Measurements from ENCODE around the gene MTMR12.
"Not testable (repeated sequence)": the region's sequence is repeated elsewhere in the genome, so short reads cannot be mapped to it uniquely, and the experiment has no call there.

MTMR12 gene

DNA sequence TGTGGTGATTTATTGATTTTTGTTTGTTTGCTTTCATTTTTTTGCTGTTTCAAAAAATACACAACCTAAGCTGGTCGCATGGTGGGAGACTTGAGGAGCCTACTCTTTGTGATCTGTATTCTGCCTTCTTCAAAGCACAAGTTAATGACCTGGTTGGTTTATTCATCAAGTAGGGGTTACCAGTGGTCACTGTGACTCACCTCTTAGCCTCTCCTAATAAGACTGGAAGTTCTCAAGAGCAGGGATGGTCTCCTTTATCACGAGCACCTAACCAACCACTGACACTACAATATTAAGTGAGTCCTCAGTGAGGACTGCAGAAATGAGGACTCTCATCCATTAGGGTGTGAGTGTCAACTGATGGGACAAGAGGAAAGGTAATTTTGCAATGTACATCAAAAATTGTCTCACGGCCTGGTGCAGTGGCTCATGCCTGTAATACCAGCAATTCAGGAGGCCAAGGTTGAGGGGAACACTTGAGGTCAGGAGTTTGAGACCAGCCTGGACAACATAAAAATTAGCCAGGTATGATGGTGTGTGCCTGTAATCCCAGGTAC is 13.6 kb upstream of the MTMR12 start:
- no peak overlapping the region for H3K27ac ChIP-seq
- DNase-seq (ENCODE audit: low read depth, low spot score) = no peak

DNA sequence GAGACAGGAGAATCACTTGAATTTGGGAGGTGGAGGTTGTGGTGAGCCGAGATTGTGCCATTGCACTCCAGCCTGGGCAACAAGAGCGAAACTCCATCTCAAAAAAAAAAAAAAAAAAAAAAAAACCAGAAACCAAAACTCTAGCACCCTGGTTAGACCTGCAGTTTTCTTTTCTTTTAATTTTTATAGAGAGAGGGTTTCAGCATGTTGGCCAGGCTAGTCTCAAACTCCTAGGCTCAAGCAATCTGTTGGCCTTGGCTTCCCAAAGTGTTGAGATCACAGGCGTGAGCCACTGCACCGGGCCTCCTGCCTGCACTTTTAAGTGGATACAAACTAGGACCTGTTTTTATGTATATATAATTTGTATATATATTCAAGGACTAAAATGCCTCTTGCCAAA is 12.9 kb upstream of the MTMR12 start:
- peak overlapping the region; percentile 50 for H3K27ac ChIP-seq
- no peak for DNase-seq (ENCODE audit: low read depth, low spot score)

DNA sequence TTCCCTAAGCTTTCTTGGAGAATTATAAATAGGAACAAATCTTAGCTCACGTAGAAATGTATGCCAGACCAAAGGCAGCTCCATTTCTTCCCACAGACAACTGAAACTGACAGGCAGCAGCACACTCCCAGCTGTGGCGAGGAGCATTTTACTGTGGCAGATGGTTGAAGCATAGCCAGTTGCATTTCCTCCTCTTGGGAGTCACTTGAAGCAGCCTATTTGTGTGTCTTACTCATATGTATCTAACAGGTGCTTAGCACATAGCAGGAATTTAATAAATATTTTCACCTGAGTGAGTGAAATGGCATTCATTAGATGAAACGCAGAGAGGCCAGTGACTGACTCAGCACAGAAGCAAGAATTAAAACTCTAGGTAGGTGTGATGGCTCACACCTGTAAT is 12.3 kb upstream of the MTMR12 start:
- peak; percentile 52 for DNase-seq (ENCODE audit: low read depth, low spot score)

DNA sequence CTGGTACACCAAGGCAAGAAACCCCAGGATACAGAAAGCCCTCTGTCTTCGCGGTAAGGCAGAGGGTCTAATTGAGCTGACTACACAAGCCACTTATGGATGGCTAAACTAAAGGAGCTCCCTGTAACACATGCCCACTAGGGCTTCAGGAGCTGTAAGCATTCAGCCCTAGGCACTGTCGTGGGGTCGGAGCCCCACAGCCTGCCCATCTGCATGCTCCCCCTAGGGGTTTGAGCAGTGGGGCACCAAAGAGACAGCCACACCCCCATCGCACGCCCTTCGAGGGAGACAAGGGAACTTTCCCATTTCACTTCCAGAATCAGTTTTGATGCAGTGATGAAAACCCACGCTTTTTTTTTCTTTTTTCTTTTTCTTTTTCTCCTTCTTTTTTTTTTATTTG is 11.0 kb upstream of the MTMR12 start:
- no peak for DNase-seq (ENCODE audit: low read depth, low spot score)
- no peak overlapping the region for H3K27ac ChIP-seq

More for the DNA sequence above, 12.3 kb upstream of the MTMR12 start:
- peak overlapping the region; percentile 50 for H3K27ac ChIP-seq

DNA sequence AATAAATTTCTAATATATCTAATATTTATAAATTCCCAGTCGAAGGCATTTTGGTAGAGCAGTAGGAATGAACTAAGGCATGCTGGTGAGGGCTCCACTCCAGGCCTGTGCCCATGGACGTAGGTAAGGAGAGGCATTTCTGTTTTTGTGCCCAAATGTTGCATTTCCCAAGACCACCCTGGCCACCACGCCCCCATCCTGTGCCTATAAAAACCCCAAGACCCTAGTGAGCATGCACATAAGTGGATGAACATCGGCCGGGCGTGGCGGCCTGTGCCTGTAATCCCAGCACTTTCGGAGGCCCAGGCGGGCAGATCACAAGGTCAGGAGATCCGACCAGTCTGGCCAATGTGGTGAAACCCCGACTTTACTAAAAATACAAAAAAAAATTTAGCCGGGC is 10.1 kb upstream of the MTMR12 start:
- no peak for DNase-seq (ENCODE audit: low read depth, low spot score)

DNA sequence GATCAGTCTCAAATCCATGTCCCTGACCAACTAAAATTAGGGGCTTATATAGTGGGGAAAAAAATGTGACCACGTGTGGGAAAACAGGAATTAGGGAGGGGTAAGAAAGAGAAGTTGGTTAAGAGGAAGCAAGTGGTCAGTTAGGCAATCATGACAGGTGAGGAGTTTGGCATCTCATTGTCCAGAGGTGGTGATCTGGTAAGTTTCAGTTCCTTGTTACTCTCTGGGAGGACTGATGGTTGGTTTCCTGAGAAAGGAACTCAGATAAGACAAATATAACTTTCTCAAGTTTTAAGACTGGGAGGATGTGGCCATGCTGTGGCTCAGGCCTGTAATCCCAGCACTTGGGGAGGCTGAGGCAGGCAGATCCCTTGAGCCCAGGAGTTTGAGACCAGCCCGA is 9.0 kb upstream of the MTMR12 start:
- peak overlapping the region; percentile 17 for H3K27ac ChIP-seq
- DNase-seq (ENCODE audit: low read depth, low spot score) = not testable (repeated sequence)

More for the DNA sequence above, 10.1 kb upstream of the MTMR12 start:
- H3K27ac ChIP-seq = no peak overlapping the region

DNA sequence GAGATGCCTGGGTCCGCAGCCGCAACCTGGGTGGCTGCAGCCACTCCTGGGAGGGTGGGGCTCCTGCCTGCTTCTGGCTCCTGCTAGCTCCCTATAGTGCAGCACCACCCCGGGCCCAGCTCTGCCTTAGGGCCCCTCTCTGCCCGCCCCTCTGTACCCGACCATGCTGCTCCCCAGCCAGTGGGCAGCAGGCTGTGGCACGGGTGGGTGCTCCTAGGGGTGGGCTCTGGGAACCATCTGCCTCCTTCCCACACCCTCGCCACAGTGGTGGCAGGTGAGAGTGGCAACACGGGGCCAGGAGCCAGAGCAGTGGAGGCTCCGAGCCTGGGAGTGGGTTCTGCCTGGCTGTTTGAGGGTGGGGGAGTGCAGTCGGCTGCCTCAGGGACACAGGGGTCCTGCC is 7.8 kb upstream of the MTMR12 start:
- no peak for DNase-seq (ENCODE audit: low read depth, low spot score)
- no peak overlapping the region for H3K27ac ChIP-seq

DNA sequence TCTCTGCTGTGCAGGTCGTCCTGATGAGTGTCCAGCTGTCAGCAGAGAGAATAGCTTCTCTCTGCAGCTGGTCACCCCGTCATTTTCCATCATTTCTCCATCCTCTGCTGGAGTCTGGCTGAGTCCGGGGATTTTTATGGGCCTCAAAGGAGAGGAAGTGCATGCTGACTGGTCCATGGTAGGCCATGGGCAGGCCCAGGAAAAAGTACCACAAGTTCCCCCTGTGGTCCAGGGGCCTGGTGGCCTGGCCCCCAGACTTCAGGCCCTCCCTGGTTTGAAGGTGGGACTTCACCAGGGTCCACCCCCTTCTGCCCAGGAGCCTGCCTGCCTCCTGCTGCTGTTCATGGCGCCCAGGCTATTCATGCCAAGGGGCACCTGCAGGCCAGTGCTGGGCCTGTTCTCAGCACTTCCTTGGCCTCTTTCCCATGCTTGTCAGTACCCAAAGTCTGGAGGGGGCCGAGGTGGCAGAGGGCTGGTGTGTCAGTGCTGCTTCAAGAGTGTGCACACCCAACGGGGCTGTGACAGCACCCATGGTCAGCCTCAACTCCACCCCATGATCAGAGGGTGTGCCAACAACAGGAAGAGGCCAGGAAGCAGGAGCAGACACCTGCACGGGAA is 7.3 kb upstream of the MTMR12 start:
- no peak for DNase-seq (ENCODE audit: low read depth, low spot score)
- H3K27ac ChIP-seq = no peak overlapping the region

DNA sequence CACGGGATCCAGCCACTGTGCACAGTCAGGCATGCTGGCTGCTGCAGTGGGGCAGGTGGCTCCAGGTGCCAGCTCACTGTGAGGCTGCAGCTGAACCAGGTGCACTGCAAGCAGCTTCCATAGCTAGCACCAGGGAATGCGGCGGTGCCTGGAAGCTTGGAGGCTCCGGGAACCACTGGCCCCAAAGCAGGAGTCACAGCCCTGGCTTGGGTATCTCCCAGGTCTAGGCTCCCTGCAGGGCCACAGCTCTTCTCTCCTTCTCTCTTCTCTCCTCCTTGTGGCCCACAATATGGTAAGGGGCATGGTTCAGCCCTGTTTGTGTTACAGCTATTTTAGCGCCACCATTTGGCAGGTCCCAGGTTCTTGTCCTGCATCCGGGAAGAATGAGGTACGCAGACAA is 6.7 kb upstream of the MTMR12 start:
- no peak overlapping the region for H3K27ac ChIP-seq
- no peak for DNase-seq (ENCODE audit: low read depth, low spot score)

DNA sequence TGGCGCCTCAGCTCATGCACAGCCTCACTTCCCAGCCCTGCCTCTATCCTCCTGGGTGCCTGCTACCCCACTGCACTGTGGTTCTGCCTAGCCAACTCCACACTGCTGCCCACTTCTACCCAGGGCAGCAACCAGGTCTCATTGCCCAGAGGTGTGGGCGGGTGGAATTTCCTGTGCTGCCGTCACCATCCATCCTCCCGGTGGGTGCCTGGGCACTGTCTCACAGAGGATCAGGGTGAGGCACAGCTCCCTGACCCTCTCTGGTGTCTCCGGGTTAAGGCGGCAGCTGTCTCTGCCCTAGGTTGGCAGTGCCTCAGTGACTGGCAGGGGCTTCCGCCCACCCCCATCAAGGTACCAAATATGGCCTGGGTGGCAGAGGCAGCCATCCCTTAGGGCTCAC is 4.3 kb upstream of the MTMR12 start:
- no peak overlapping the region for H3K27ac ChIP-seq
- no peak for DNase-seq (ENCODE audit: low read depth, low spot score)

DNA sequence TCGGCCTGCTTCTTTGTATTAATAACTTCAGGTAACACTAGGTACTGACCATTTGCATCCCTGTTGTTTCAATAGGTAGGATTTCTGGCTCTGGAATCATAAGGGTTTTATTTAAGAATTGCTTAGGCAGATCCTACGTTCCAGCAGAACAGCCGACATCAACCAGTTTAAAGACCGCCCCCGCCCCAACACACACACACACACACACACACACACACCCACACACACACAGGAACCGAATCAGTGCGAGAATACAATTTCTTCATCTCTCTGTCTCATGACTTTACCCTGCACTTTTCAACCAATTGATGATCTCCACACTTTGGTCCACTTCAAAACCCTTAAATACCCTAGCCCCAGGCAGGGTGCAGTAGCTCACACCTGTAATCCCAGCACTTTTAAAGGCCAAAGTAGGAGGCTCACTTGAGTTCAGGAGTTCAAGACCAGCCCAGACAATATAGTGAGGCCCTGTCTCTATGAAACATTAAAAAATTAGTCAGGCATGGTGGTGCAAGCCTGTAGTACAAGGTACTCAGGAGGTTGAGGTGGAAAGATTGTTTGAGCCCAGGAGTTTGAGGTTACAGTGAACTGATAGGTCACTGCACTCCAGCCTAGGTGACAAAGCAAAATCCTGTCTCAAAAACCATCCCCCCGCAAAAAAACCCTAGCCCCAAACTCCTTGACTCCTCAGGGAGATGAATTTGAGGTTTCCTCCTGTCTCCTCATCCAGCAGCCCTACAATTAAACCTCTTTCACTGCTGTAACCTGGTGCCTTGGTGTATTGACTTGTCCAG is 2.7 kb upstream of the MTMR12 start:
- no peak overlapping the region for H3K27ac ChIP-seq
- no peak for DNase-seq (ENCODE audit: low read depth, low spot score)

DNA sequence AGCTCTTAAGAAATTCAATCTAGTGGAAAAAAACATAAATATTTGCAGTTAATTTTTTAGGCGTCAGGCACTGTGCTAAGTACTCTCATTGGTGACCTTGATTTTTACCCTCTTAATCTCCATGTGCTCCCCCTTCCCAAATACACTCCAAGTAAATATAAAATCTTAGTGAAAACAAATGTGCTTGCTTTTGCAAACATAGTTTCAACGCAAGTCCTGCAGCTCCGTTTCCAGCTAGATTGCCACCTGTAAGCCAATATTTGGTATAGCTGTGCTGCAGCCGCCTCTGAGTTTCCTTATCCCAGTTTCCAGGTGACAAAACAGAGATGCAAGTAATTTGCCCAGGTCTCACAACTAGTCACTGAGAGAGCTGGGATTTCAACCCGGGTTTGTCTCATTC is 1.9 kb upstream of the MTMR12 start:
- DNase-seq (ENCODE audit: low read depth, low spot score) = no peak
- H3K27ac ChIP-seq = no peak overlapping the region

DNA sequence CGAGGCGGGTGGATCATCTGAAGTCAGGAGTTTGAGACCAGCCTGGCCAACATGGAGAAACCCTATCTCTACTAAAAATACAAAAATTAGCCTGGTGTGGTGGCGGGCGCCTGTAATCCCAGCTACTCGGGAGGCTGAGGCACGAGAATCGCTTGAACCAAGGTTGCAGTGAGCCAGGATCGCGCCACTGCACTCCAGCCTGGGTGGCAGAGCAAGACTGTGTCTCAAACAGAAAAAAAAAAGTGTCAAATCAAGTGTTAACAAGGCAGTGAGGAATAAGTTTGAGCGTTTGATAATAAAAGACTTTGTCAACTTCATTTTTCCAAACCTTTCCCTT is 1.4 kb upstream of the MTMR12 start:
- not testable (repeated sequence) for H3K27ac ChIP-seq; DNase-seq (ENCODE audit: low read depth, low spot score)

DNA sequence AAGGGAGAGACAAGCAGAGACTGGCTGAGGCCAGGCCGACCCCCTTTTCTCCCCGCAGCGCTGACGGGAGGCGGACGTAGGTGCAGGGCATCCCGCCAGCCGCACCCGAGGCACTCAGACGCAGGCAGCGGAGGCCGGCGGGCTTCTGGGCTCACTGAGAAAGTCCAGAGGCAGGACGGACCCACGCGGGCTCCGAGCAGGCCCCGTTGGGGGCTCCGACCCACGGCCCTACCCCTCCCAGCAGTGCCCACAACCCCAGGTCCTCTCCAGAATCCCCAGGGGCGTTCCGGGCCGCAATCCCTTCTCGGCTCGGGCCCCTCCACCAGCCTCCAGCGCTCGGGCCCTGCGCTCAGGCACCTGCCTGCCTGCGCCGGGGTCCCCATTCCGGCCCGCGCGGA is 543 bp downstream of the MTMR12 start:
- DNase-seq (ENCODE audit: low read depth, low spot score) = no peak
- H3K27ac ChIP-seq = peak overlapping the region; percentile 70

DNA sequence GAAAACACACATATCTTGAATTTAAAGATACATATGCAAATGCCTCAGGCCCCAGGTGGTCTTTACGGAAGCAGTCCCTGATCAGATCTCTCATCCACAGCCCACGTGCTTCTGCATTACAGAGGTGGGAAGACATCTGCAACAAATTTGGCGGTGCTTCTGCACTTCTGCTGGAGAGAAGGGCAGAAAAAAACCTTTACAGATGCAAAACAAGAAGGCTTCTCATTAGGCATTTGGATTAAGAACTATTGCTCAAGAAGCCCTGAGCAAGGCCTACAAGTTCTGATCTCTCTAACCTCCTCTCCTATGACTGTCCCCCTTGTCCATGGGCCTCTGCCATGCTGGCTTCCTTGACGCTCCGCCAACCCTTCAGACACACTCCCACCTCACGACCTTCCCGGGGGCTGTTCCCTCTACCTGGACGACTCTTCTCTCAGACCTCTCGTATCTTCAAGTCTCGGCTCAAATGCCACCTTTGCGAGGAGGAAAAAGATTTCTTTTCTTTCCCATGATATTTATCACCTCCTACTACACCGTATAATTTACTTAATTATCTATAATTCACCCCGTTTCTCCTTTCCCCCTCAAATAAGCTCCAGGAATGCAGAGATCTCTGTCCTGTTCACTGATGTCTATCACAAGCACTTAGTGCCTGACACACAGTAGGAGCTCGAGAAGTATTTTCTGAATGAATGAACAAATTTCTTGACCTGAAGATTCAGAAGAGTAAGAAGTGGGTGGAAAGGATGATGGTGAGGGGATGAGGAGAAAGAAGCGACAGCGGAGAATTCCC is 1.1 kb downstream of the MTMR12 start:
- peak overlapping the region; percentile 70 for H3K27ac ChIP-seq
- no peak for DNase-seq (ENCODE audit: low read depth, low spot score)

DNA sequence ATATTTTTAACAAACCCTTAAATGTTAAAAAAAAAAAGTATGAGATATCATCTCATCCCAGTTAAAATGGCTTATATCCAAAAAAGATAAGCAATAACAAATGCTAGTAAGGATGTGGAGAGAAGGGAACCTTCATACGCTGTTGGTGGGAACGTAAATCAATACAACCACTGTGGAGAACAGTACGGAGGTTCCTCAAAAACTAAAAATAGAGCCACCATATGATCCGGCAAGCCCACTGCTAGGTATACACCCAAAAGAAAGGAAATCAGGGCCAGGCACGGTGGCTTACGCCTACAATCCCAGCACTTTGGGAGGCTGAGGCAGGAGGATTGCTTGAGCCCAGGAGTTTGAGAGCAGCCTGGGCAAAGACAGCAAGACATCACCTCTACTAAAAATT is 3.0 kb downstream of the MTMR12 start:
- DNase-seq (ENCODE audit: low read depth, low spot score) = no peak

DNA sequence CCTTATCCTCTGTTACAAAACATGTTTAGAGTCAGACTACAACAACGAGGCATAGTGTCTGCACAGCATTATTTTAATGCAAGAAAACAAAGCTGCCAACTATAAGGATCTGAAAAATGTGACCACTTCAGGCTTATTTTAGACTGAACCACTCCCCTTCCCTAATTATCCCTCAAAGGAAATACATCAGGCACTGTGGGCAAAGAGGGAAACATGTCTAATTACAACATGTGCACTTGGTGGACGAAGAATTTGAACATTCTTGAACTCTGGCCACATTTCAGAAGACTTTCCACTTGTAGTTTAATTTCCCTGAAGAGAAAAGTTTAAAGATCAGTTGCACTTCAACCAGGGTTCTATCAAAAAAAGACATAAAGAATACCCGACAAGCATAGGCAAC is 3.8 kb downstream of the MTMR12 start:
- DNase-seq (ENCODE audit: low read depth, low spot score) = no peak
- no peak overlapping the region for H3K27ac ChIP-seq

More for the DNA sequence above, 3.0 kb downstream of the MTMR12 start:
- no peak overlapping the region for H3K27ac ChIP-seq

DNA sequence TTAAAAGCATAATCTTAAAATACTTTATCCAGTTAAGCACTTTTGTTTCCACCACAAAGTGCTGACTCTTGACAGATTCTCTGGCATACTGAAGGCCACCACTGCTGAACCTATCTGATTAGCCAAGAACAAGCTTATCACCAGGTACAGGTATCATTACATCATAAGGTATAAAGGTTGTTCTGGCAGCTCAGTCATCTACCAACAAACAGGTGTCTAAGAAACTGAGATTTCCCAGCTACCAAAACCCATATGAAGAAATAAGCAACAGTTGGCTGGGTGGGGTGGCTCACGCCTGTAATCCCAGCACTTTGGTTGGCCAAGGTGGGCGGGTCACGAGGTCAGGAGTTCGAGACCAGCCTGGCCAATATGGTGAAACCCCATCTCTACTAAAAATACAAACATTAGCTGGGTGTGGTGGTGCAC is 5.0 kb downstream of the MTMR12 start:
- DNase-seq (ENCODE audit: low read depth, low spot score) = no peak
- no peak overlapping the region for H3K27ac ChIP-seq

DNA sequence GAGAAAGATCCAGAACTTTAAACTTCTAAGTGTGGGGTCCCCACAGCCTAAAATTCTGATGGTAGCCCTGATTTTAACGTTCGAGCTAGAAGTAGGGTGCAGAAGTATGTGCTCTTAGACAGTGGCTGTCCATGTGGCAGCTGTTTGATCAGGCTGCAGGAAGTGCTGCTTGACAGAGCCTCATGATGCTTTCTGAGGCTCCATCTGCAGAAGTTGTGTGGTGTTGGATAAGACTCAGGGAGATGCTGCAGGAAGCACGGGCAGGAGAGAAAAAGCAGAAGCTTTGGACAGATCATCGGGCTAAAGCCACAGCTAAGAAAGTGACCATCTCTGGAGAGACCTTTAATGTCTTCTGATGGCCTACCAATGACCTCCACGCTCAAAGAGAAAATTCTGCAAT is 8.1 kb downstream of the MTMR12 start:
- DNase-seq (ENCODE audit: low read depth, low spot score) = no peak
- H3K27ac ChIP-seq = no peak overlapping the region

DNA sequence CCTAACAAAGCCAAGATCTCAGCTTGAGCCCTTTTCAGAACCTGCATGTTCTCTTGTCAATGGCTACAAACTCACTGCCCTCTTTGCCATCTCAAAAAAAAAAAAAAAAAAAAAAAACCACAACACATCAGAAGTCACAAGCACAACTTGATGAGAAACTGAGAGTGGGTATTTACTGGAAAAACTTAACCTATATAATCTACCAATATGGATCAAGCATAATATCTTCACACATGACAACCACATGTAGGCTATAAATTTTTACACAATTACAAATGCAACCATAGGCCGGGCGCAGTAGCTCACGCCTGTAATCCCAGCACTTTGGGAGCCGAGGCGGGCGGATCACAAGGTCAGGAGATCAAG is 9.0 kb downstream of the MTMR12 start:
- H3K27ac ChIP-seq = no peak overlapping the region
- DNase-seq (ENCODE audit: low read depth, low spot score) = no peak

Measured in epithelial cell of prostate (primary cell).